Body of pancreas (tissue), 4 donors: ENCODE measurements around the gene CIRBP. TPM values are rescaled to one million over a fixed set of nuclear protein-coding genes. Genes with fewer than 3 reads are reported as not detected.

Experiments
- ATAC-seq: fragments of 150-250 bp; one replicate; pipeline ENCODE4 v1.9.1; 2016
- DNase-seq, 4 donors: peaks; one replicate each; pipeline ENCODE4 v3.0.0-alpha.2; 2019
- H3K27ac ChIP-seq, 4 donors: fragments of 200-600 bp; sonication (generic); 1 replicate in 3 of 4; 2 replicates in 1 of 4; pipeline versions ENCODE4 v1.5.1 to v1.6.1; 2016 to 2019; ENCODE audit warnings: mild to moderate bottlenecking in 1 of 4, mixed read lengths in 1 of 4, moderate library complexity in 1 of 4
- H3K27me3 ChIP-seq, 2 donors: fragments of 200-600 bp; sonication (generic); one replicate each; pipeline ENCODE4 v1.6.0; 2016; ENCODE audit warnings: mild to moderate bottlenecking in 1 of 2
- H3K36me3 ChIP-seq, 2 donors: fragments of 200-600 bp; sonication (generic); replicated peaks in 1 of 2; 2 replicates each; pipeline ENCODE4 v1.5.1; 2016; ENCODE audit warnings: low read depth in 2 of 2; ENCODE audit not compliant: insufficient read depth in 1 of 2
- H3K4me1 ChIP-seq: fragments of 200-600 bp; sonication (generic); one replicate; pipeline ENCODE4 v1.6.0; 2016
- H3K4me3 ChIP-seq, 2 donors: fragments of 200-600 bp; sonication (generic); 1 replicate in 1 of 2; 2 replicates in 1 of 2; pipeline ENCODE4 v1.5.1; 2016 to 2019
- H3K9me3 ChIP-seq, 3 donors: fragments of 200-600 bp; sonication (generic); 1 replicate in 2 of 3; 2 replicates in 1 of 3; pipeline ENCODE4 v1.5.1; 2016
- CTCF ChIP-seq, 7 experiments: fragments of 450-650 bp in 4 of 7; fragments of 200-600 bp in 3 of 7; sonication (generic) in 3 of 7; IDR thresholded peaks; one replicate each; pipeline ENCODE4 v1.5.1; 2016 to 2019; ENCODE audit warnings: antibody characterized with exemption in 7 of 7
- POLR2A ChIP-seq, 3 donors: fragments of 450-650 bp; IDR thresholded peaks; one replicate each; pipeline ENCODE4 v1.6.1; 2016; ENCODE audit warnings: antibody characterized with exemption in 3 of 3, mild to moderate bottlenecking in 2 of 3
- WGBS, 2 donors: methylation state at CpG; one replicate each; pipeline ENCODE4 v1.1.5; 2017; 5-methylcytosine and 5-hydroxymethylcytosine counted together
- intact Hi-C: fragments of 100-400 bp; cut with DNase I; formaldehyde crosslinking; loops from one replicate; pipeline ENCODE4 v1.15.1; 2023
- total RNA-seq, 2 donors: library from RNA; depleted of rRNA; stranded (reverse); fragments of >200 nt; gene quantifications; one replicate each; pipeline ENCODE4 v1.1.0, GENCODE V29; 2016

CIRBP gene
- total RNA-seq, 2 donors from 2014 or later = 582 to 630 TPM

- no peak for ATAC-seq
- H3K27ac ChIP-seq = no peak overlapping the region
- H3K4me1 ChIP-seq = peaks cover 5% of the 10 kb centered on the region
- H3K9me3 ChIP-seq = no peaks in the 10 kb centered on the region
- intact Hi-C loops = no loop called here
- peaks cover 5 to 7% of the 10 kb centered on the region in 2 donors for H3K36me3 ChIP-seq
- no peak overlapping the region for H3K4me3 ChIP-seq
- TF ChIP-seq CTCF (IDR thresholded peaks at IDR 0.05) (no peak), POLR2A (IDR thresholded peaks at IDR 0.05) (no peak)
- H3K27me3 ChIP-seq = no peaks in the 10 kb centered on the region
- 92 to 94% methylated on average over 44 to 53 of the region's 56 CpGs for WGBS, 2 donors
- DNase-seq = no peak
These were observed 41.7 kb upstream of the CIRBP start for GRCh38 chr19:1227304-1228054.

- Histone ChIP-seq H3K9me3 (no peaks in the 10 kb centered on the region), H3K27ac (no peak overlapping the region), H3K36me3 (peaks cover 5% of the 10 kb centered on the region in 2 donors), H3K4me1 (peaks cover 14% of the 10 kb centered on the region), H3K4me3 (no peak overlapping the region), H3K27me3 (no peaks in the 10 kb centered on the region)
- 95% methylated on average over 74 to 82 of the region's 100 CpGs for WGBS, 2 donors
- intact Hi-C loops = no loop called here
- TF ChIP-seq POLR2A (IDR thresholded peaks at IDR 0.05) (no peak), CTCF (IDR thresholded peaks at IDR 0.05) (no peak)
- DNase-seq (no peak), ATAC-seq (no peak)
These were observed 40.8 kb upstream of the CIRBP start for GRCh38 chr19:1228161-1228957.

- DNase-seq (no peak), ATAC-seq (no peak)
- no peak overlapping the region for H3K27ac ChIP-seq
- intact Hi-C loops = no loop called here
- H3K4me1 ChIP-seq = peaks cover 23% of the 10 kb centered on the region
- no peak for TF ChIP-seq CTCF (IDR thresholded peaks at IDR 0.05)
- no peak for TF ChIP-seq POLR2A (IDR thresholded peaks at IDR 0.05)
- peaks cover 5% of the 10 kb centered on the region in 2 donors for H3K36me3 ChIP-seq
- no peaks in the 10 kb centered on the region for H3K27me3 ChIP-seq
- no peak overlapping the region for H3K4me3 ChIP-seq
- no peaks in the 10 kb centered on the region for H3K9me3 ChIP-seq
- 94 to 96% methylated on average over 138 to 154 of the region's 158 CpGs for WGBS, 2 donors
These were observed 39.8 kb upstream of the CIRBP start for GRCh38 chr19:1229056-1229923.

GRCh38 chr19:1229924-1230782 is 39.0 kb upstream of the CIRBP start:
- intact Hi-C loops = no loop called here
- no peak overlapping the region for H3K27ac ChIP-seq
- TF ChIP-seq POLR2A (IDR thresholded peaks at IDR 0.05) = no peak
- no peak for TF ChIP-seq CTCF (IDR thresholded peaks at IDR 0.05)
- H3K4me1 ChIP-seq = peaks cover 27% of the 10 kb centered on the region
- no peaks in the 10 kb centered on the region for H3K9me3 ChIP-seq
- no peak for DNase-seq
- H3K27me3 ChIP-seq = no peaks in the 10 kb centered on the region
- H3K4me3 ChIP-seq = no peak overlapping the region
- 88 to 94% methylated on average over 21 to 35 of the region's 61 CpGs for WGBS, 2 donors
- ATAC-seq = no peak
- H3K36me3 ChIP-seq = peaks cover 5% of the 10 kb centered on the region in 2 donors
